Endothelial cell of umbilical vein (primary cell): ENCODE measurements around the gene EHMT1. TPM values are rescaled to one million over a fixed set of nuclear protein-coding genes. Genes with fewer than 3 reads are reported as not detected.

Source experiments
- BruUV-seq: library from RNA; stranded (reverse); fragments of 400-500 nt; replicated peaks from 2 replicates; lab custom pipeline; 2021; lab: Mats Ljungman, UMichigan
- CTCF ChIA-PET: fragments of 300-600, 350-600 bp; sonication (Branson Sonifier 250); formaldehyde crosslinking; loops from one replicate; lab custom pipeline; 2021; ENCODE audit warnings: antibody characterized with exemption, inconsistent platforms; lab: Charles Lee
- POLR2A ChIA-PET: fragments of 300-600, 350-600 bp; sonication (Branson Sonifier 250); formaldehyde crosslinking; loops from one replicate; lab custom pipeline; 2021; ENCODE audit warnings: antibody characterized with exemption, inconsistent platforms; lab: Charles Lee
- DNase-seq: peaks from one replicate; pipeline ENCODE4 v3.0.0-alpha.2; 2011; ENCODE audit warnings: low read depth, low spot score
- FAIRE-seq: peaks from 2 replicates; lab custom pipeline; 2011; peaks lifted over from hg19 to GRCh38; lab: Jason Lieb, UNC
- H2AFZ ChIP-seq: 2 replicates; pipeline ENCODE4 v1.6.0; 2012; ENCODE audit warnings: low read depth, low read length, control low read depth, inconsistent platforms
- H3K27ac ChIP-seq: 2 replicates; pipeline ENCODE4 v1.5.1; 2011; ENCODE audit warnings: low read depth, mild to moderate bottlenecking, control low read depth, low read length, moderate library complexity; ENCODE audit not compliant: insufficient read depth
- H3K27me3 ChIP-seq, 2 experiments: 2 replicates each; pipeline versions ENCODE4 v1.6.0 to v1.6.1; 2011; ENCODE audit warnings: low read length in 2 of 2, mixed read lengths in 1 of 2; ENCODE audit not compliant: control insufficient read depth in 2 of 2, insufficient read depth in 2 of 2
- H3K36me3 ChIP-seq, 2 experiments: 2 replicates in 1 of 2; 3 replicates in 1 of 2; pipeline ENCODE4 v1.5.1; 2011; ENCODE audit warnings: low read length in 2 of 2, mild to moderate bottlenecking in 1 of 2, moderate library complexity in 1 of 2; ENCODE audit not compliant: control insufficient read depth in 2 of 2, insufficient read depth in 2 of 2; ENCODE audit errors: extremely low read depth in 1 of 2
- H3K4me1 ChIP-seq: 3 replicates; pipeline ENCODE4 v1.5.1; 2011; ENCODE audit warnings: mild to moderate bottlenecking, low read length; ENCODE audit not compliant: control insufficient read depth, insufficient read depth; ENCODE audit errors: extremely low read depth
- H3K4me2 ChIP-seq: 2 replicates; pipeline ENCODE4 v1.6.1; 2011; ENCODE audit warnings: low read length, control low read depth, mixed read lengths; ENCODE audit not compliant: insufficient read depth
- H3K4me3 ChIP-seq, 3 experiments: fragments of 200-600 bp in 1 of 3; sonication (generic), shearing (Covaris generic) in 1 of 3; replicated peaks in 1 of 3; 2 replicates each; pipeline ENCODE4 v1.5.1; 2011 to 2016; ENCODE audit warnings: control low read depth in 3 of 3, low read length in 3 of 3, mild to moderate bottlenecking in 2 of 3, inconsistent platforms in 1 of 3, low read depth in 1 of 3, moderate library complexity in 1 of 3; ENCODE audit not compliant: insufficient read depth in 1 of 3
- H3K79me2 ChIP-seq: 2 replicates; pipeline ENCODE4 v1.6.0; 2012; ENCODE audit warnings: low read length, inconsistent platforms; ENCODE audit not compliant: control insufficient read depth, insufficient read depth
- H3K9ac ChIP-seq: replicated peaks from 2 replicates; pipeline ENCODE3; 2011; ENCODE audit warnings: low read length, control low read depth; ENCODE audit not compliant: insufficient read depth; ENCODE audit errors: extremely low read depth
- H3K9me1 ChIP-seq: replicated peaks from 3 replicates; pipeline ENCODE4 v1.6.0; 2011; ENCODE audit warnings: mild to moderate bottlenecking, low read length; ENCODE audit not compliant: control insufficient read depth, insufficient read depth; ENCODE audit errors: extremely low read depth
- H3K9me3 ChIP-seq: replicated peaks from 2 replicates; pipeline ENCODE4 v1.5.1; 2012; ENCODE audit warnings: low read length, inconsistent platforms; ENCODE audit not compliant: control insufficient read depth, insufficient read depth
- H4K20me1 ChIP-seq: replicated peaks from 2 replicates; pipeline ENCODE3; 2011; ENCODE audit warnings: mild to moderate bottlenecking, low read length; ENCODE audit not compliant: control insufficient read depth, insufficient read depth; ENCODE audit errors: extremely low read depth
- EZH2 ChIP-seq: IDR thresholded peaks from 2 replicates; pipeline ENCODE4 v1.6.1; 2012; ENCODE audit warnings: borderline replicate concordance, low read depth, mild to moderate bottlenecking, moderate library complexity, low read length, inconsistent platforms; ENCODE audit not compliant: severe bottlenecking
- FOS ChIP-seq: IDR thresholded peaks from 2 replicates; pipeline ENCODE4 v1.6.1; 2011; ENCODE audit warnings: mild to moderate bottlenecking, low read length, moderate library complexity, borderline replicate concordance; ENCODE audit not compliant: insufficient read depth
- GATA2 ChIP-seq: IDR thresholded peaks from 2 replicates; pipeline ENCODE4 v1.7.0; 2011; ENCODE audit warnings: low read depth, mild to moderate bottlenecking, moderate library complexity, mixed read lengths, low read length; ENCODE audit not compliant: insufficient read length, insufficient read depth
- JUN ChIP-seq: IDR thresholded peaks from 2 replicates; pipeline ENCODE4 v1.6.1; 2011; ENCODE audit warnings: borderline replicate concordance, low read depth; ENCODE audit not compliant: insufficient read length, insufficient read depth
- MYC ChIP-seq: IDR thresholded peaks from one replicate; pipeline ENCODE4 v1.6.1; 2011; ENCODE audit warnings: mild to moderate bottlenecking, low read depth, low read length
- POLR2A ChIP-seq: IDR thresholded peaks from 2 replicates; pipeline ENCODE4 v1.6.1; 2012; ENCODE audit warnings: low read depth, mild to moderate bottlenecking, control low read depth, low read length
- POLR2AphosphoS5 ChIP-seq: IDR thresholded peaks from 2 replicates; pipeline ENCODE4 v1.6.1; 2012; ENCODE audit warnings: low read depth, mild to moderate bottlenecking, control low read depth, low read length, moderate library complexity; ENCODE audit not compliant: insufficient read depth
- dilution Hi-C: fragments of 300-500 bp; cut with MboI; formaldehyde crosslinking; loops from one replicate; pipeline ENCODE4 v1.15.0; 2019; ENCODE audit warnings: low sequenced_read_pairs; ENCODE audit not compliant: extremely low pct_ligation_motif_present
- intact Hi-C: fragments of 100-400 bp; cut with micrococcal nuclease; formaldehyde crosslinking; loops from one replicate; pipeline ENCODE4 v1.10.0; 2022
- polyA plus RNA-seq, 4 experiments: library from polyadenylated mRNA; depleted of rRNA in 3 of 4; stranded (reverse) in 3 of 4; unstranded in 1 of 4; fragments of >200 nt; gene quantifications; 2 replicates each; pipeline versions ENCODE4 v1.2.1 to v1.2.3, GENCODE V29; 2011 to 2012; ENCODE audit warnings: missing spikeins in 1 of 4
- total RNA-seq: library from RNA; stranded (reverse); gene quantifications from 2 replicates; pipeline ENCODE4 v1.2.3, GENCODE V29; 2021
- TF ChIP-seq, protein P1 (sequence below), 2 donors: IDR thresholded peaks; 1 replicate in 1 of 2; 2 replicates in 1 of 2; pipeline ENCODE4 v1.5.1; 2011; ENCODE audit warnings: low read length in 2 of 2, mild to moderate bottlenecking in 2 of 2, moderate library complexity in 2 of 2, control low read depth in 1 of 2, inconsistent platforms in 1 of 2, low read depth in 1 of 2; ENCODE audit not compliant: insufficient read depth in 1 of 2; ENCODE audit errors: extremely low read depth in 1 of 2
- TF ChIP-seq, protein P2 (sequence below): IDR thresholded peaks from 2 replicates; pipeline ENCODE4 v1.6.1; 2011; ENCODE audit not compliant: insufficient read depth, insufficient read length

EHMT1 gene
- total and polyA plus RNA-seq, 2 donors (not counting 3 experiments of a cell fraction or from before 2014, with no cell fraction given) = 48.2 to 104 TPM

DNA sequence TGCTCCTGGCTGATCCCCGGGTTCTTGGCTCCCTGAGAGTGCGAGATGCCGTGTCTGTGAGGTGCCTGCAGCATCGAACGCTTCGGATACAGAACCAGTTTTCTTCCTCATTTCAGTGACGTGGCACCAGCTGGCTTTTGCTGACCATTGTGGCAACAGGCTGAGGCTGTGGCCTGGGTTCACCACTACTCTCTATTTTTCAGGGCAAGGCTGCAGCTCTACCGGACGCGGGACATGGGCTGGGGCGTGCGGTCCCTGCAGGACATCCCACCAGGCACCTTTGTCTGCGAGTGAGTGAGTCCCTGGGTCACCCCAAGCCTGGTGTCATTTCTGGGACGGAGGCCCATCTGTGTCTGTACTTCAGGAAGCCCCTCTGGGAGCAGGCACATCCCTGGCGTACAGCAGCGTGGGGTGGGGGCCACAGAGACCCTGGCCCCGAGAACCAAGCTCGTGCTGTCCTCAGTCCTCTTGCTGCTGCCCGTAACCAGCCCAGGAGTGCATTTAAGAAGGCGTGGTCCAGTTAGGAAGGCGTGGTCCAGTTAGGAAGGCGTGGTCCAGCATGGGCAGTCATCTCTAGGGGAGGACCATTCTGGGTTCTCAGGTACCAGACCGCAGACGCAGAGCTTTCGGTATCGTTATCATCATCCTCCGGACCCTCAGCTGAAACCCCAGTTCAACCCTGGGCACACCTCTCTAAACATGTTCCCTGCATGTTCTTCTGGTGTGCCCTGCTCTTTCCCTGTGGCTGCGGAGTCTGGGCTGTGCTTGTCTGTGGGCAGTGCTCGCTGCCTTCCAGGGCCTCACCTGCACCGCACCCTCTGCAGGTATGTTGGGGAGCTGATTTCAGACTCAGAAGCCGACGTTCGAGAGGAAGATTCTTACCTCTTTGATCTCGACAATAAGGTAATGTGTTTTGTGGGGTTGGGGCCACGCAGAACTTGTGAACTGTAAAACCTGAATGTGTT, 198.7 kb downstream of the EHMT1 start:
- no peaks in the 10 kb centered on the region for H3K79me2 ChIP-seq
- no peaks in the 10 kb centered on the region for H3K27me3 ChIP-seq
- no peak overlapping the region for H3K4me3 ChIP-seq
- no peaks in the 10 kb centered on the region for H3K9me3 ChIP-seq
- intact Hi-C loops (no loop called here), dilution Hi-C loops (no loop called here)
- no peaks in the 10 kb centered on the region for H3K4me1 ChIP-seq
- DNase-seq = no peak
- H3K9ac ChIP-seq = no peak overlapping the region
- H3K9me1 ChIP-seq = no peaks in the 10 kb centered on the region
- H4K20me1 ChIP-seq = no peaks in the 10 kb centered on the region
- ChIA-PET CTCF (no interaction called here), POLR2A (no interaction called here)
- BruUV-seq = no TSS peak
- no peak overlapping the region for H2AFZ ChIP-seq
- H3K27ac ChIP-seq = no peak overlapping the region
- FAIRE-seq = no peak
- TF ChIP-seq MYC (no peak), EZH2 (no peak), POLR2AphosphoS5 (no peak)
- no peak overlapping the region for H3K4me2 ChIP-seq
- peaks cover 5 to 45% of the 10 kb centered on the region in 2 experiments for H3K36me3 ChIP-seq

DNA sequence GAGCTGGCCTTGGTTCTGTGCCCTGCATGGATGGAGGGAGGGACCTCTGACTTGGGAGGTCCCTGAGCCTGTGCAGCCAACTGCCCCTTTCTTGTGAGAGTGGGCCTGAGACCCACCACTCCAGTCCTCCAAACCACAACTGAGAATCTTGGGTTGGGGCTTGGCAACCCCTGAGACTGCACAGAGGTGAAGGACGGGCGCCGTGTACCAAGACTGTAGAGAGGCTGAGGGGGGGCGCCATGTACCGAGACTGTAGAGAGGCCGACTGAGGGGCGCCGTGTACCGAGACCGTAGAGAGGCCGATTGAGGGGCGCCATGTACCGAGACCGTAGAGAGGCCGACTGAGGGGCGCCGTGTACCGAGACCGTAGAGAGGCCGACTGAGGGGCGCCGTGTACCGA, 199.5 kb downstream of the EHMT1 start:
- H2AFZ ChIP-seq = no peak overlapping the region
- no peak overlapping the region for H3K4me3 ChIP-seq
- H3K9ac ChIP-seq = no peak overlapping the region
- POLR2A ChIA-PET = no interaction called here
- H4K20me1 ChIP-seq = no peaks in the 10 kb centered on the region
- DNase-seq = no peak
- no TSS peak for BruUV-seq
- dilution Hi-C loops = no loop called here
- H3K27me3 ChIP-seq = no peaks in the 10 kb centered on the region
- no peaks in the 10 kb centered on the region for H3K9me1 ChIP-seq
- intact Hi-C loops = no loop called here
- H3K4me1 ChIP-seq = no peaks in the 10 kb centered on the region
- H3K27ac ChIP-seq = no peak overlapping the region
- H3K4me2 ChIP-seq = no peak overlapping the region
- no peak for TF ChIP-seq FOS
- TF ChIP-seq JUN = no peak
- TF ChIP-seq, protein P1, sequence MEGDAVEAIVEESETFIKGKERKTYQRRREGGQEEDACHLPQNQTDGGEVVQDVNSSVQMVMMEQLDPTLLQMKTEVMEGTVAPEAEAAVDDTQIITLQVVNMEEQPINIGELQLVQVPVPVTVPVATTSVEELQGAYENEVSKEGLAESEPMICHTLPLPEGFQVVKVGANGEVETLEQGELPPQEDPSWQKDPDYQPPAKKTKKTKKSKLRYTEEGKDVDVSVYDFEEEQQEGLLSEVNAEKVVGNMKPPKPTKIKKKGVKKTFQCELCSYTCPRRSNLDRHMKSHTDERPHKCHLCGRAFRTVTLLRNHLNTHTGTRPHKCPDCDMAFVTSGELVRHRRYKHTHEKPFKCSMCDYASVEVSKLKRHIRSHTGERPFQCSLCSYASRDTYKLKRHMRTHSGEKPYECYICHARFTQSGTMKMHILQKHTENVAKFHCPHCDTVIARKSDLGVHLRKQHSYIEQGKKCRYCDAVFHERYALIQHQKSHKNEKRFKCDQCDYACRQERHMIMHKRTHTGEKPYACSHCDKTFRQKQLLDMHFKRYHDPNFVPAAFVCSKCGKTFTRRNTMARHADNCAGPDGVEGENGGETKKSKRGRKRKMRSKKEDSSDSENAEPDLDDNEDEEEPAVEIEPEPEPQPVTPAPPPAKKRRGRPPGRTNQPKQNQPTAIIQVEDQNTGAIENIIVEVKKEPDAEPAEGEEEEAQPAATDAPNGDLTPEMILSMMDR (IDR thresholded peaks at IDR 0.05; ENCODE audit: extremely low read depth in 1 of 2, insufficient read depth in 1 of 2, low read depth in 1 of 2, low read length in 2 of 2) = no peak
- TF ChIP-seq, protein P2, sequence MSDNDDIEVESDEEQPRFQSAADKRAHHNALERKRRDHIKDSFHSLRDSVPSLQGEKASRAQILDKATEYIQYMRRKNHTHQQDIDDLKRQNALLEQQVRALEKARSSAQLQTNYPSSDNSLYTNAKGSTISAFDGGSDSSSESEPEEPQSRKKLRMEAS = no peak
- no peak for TF ChIP-seq EZH2
- no peak for TF ChIP-seq POLR2AphosphoS5
- TF ChIP-seq MYC = no peak
- no peak for TF ChIP-seq GATA2
- no peak for TF ChIP-seq POLR2A
- CTCF ChIA-PET = no interaction called here
- H3K36me3 ChIP-seq = peaks cover 5 to 41% of the 10 kb centered on the region in 2 experiments
- FAIRE-seq = no peak
- H3K79me2 ChIP-seq = no peaks in the 10 kb centered on the region
- no peaks in the 10 kb centered on the region for H3K9me3 ChIP-seq
